GM08714 (cell line): ENCODE results near the gene ZNF639.
A peak's percentile ranks its signal among the peaks of the same experiment; 100 is the strongest.
"Not testable (repeated sequence)": the region's sequence is repeated elsewhere in the genome, so short reads cannot be mapped to it uniquely, and the experiment has no call there.

Experiments
- H3K4me3 ChIP-seq: fragments of 200-500 bp; sonication (Bioruptor generic); 2 replicates; pipeline ENCODE4 v1.5.1; 2014; ENCODE audit warnings: mild to moderate bottlenecking, low read length, inconsistent platforms
- ZNF274 ChIP-seq: IDR thresholded peaks from 2 replicates; pipeline ENCODE4 v1.6.1; 2012; ENCODE audit warnings: mild to moderate bottlenecking, low read depth, low read length

ZNF639 gene

DNA sequence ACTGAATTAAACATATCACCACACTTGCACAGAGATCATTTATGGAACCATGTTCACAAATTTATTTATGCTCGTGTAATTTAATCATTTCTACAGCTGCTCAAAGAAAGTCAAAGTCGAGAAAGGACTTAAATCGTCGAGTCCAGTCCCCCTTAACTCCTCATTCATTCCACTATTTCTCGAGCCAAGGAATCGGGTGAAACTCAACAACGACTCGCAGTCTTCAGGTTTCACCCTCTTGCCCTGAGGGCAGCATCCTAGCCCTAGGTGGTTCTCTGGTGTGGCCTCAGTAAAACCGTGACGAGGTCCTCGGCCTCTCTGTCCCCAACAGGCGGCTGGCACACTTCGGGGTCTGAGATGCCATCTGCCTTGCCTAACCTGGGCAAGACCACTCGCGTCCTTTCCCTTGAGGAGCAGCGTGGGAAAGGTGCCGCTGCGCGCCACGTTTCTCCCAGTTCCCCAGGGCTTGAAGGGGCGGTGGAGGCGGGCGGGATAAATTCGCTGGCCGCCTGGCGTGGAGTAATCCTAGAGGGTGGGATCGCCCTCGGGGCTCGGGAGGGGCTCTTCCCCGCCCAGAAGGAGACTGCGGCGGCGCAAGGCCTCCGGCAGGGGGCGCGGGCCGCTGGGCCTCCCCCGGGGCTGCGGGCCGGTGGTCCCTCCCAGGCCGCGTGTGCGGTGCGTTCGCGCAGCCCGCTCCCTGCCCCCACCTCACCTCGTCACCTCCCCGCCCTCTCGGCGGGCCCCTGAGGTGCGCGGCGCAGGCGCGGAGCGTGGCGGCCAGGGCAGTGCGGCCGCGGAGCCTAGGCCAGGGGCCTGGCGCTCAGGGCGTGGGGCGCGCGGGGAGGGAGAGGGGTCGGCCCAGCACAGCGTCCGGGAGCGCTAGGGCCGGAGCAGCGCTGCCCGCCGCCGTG is at the start of gene ZNF639:
TSS of gene ZNF639 (plus strand) at position 746 of the 911 bp plus-strand sequence. CDS start 5,263 bp downstream, outside the sequence.
- no peak for TF ChIP-seq ZNF274
- peak within 1 kb of the TSS; percentile 78 for H3K4me3 ChIP-seq

DNA sequence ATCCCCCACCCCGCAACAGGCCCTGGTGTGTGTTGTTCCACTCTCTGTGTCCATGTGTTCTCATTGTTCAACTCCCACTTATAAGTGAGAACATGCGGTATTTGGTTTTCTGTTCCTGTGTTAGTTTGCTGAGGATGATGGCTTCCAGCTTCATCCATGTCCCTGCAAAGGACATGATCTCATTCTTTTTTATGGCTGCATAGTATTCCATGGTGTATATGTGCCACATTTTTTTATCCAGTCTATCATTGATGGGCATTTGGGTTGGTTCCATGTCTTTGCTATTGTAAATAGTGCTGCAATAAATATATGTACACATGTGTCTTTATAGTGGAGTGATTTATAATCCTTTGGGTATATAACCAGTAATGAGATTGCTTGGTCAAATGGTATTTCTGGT is 48.4 kb upstream of the ZNF639 start:
- not testable (repeated sequence) for H3K4me3 ChIP-seq

DNA sequence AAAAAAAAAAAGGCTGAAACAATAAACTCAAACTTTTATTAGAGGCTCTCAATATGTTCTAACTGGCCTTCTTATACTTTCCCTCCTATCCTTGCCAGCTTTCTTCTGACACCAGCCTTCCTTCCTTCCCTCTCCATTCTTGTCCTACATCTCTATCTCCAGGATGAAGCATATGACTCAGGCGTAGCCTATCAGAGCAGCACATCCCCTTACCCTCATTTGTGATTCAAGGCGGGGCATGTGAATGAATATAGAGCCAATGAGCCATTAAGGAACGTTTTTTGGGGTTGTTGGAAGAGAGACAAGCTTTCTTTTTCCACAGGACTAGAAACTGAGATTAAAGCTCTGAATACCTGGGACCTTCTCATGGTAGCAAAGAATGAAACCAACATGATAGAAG is 46.8 kb upstream of the ZNF639 start:
- no peak overlapping the region for H3K4me3 ChIP-seq
- TF ChIP-seq ZNF274 = no peak

DNA sequence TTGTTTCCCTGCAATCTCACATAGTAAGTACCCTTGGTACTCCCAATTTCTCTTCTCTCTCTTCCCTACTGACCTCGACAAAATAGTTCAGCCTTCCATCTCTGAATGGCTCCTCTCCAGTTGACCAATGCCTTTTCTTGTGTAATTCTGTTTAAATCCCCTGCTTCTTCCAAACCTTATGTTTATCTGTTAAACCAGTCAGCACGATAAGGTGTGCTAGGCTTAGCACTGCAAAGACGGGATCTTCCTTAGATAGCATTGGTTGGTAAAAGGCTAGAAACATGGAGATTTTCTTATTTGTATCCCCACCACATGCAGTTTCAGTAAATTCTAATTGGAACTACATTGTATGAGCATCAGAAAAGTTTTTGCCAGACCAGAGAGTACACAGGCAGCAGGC is 46.1 kb upstream of the ZNF639 start:
- TF ChIP-seq ZNF274 = no peak
- H3K4me3 ChIP-seq = no peak overlapping the region

DNA sequence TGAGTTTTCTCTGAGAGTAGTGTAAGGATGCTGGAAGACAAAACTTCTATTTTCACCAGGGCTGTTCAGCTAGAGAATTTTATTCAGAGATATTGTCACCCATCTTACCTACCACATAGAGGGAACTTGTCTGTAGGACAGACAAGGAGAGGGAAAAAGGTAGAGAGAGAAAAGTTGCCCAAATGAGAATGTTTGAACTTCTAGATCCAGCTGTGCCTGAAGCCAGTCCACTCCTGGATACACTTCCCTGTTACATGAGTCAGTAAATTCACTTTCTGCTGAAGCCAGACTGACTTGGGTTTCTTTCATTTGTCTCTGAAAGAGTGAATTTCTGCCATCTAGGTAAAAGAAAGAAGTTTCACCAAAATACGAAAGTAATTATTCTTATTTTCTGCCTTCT is 44.7 kb upstream of the ZNF639 start:
- no peak for TF ChIP-seq ZNF274
- H3K4me3 ChIP-seq = no peak overlapping the region

GRCh38 chr3:179278932-179279693 is 43.7 kb upstream of the ZNF639 start:
- no peak overlapping the region for H3K4me3 ChIP-seq
- no peak for TF ChIP-seq ZNF274

DNA sequence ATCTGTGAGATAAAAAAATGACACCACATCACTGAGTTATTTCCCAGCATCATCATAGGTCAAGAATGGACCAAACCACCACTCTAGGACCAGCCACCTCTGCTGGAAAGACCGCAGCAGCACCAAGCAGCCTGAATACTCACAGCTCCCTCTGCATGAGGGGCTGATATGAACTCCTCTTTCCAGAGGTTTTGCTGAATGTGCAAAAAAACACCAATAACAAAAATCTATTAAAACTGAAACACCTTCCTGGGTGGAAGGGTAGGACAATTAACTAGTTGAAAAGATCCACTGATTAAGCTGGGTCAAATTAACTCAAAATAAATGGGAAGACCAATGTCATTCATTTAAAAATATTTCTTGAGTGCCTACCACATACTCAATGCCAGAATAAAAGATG is 43.0 kb upstream of the ZNF639 start:
- no peak overlapping the region for H3K4me3 ChIP-seq

GRCh38 chr3:179281825-179282224 is 41.0 kb upstream of the ZNF639 start:
- no peak for TF ChIP-seq ZNF274
- H3K4me3 ChIP-seq = no peak overlapping the region

More for the DNA sequence above, 43.0 kb upstream of the ZNF639 start:
- no peak for TF ChIP-seq ZNF274

- TF ChIP-seq ZNF274 = no peak
These were observed 36.5 kb upstream of the ZNF639 start for GRCh38 chr3:179286331-179286730.

DNA sequence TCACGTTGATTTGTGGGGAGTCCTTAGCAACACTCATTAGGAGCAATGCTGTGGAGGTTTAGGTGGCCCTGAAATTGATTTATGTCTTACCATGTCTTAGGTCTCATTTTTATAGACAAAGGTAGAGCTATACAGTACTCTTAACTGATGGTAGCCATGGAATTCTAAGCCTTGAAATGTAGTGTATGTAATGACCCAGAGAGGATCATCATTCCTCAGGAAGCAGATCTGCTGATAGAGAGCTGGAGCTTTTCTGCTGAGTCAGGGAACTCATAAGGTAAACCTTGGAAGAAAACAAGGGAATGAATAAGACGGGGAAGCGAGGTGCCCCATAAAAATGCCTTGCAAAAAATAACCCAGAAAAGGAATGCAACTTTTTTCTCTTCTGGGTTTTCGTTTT is 34.0 kb upstream of the ZNF639 start:
- H3K4me3 ChIP-seq = no peak overlapping the region

More at GRCh38 chr3:179286331-179286730, 36.5 kb upstream of the ZNF639 start:
- H3K4me3 ChIP-seq = no peak overlapping the region

DNA sequence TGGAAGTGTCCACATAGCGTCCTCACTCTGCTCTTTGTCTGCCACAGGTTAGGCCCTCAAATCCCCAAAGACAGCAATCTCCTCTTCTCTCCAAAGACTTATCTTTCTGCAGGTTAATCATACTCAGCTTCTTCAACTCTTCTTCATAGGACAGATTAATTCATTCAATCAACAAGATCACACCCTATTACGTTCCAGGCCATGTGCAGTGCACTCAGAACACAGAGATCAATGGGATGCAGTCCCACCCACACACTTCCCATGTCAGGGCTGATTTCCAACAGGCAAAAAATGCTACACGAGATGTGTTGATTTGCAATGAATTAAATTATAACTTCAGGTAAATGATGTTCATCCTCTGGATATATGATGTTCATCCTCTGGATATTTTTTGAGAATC is 33.5 kb upstream of the ZNF639 start:
- H3K4me3 ChIP-seq = no peak overlapping the region

More for the DNA sequence above, 34.0 kb upstream of the ZNF639 start:
- no peak for TF ChIP-seq ZNF274

DNA sequence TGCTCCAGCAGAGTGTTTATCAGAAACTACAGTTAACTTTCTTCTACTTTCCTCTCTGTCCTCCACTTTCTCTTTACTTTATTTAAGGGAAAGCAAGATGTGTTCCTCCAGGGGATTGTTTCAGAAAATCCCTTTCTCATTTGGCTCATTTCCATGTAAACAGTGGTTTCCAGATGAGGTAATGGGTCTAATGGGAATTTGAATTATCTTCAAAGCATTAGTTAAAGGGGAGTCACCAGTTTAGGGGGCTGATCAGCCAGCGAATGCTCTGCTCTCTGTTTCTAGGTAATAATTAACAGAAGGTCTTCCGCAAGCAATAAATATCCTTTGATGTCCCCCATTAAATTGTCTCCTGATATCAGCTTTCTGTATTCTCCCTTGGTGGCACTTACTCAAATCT is 30.4 kb upstream of the ZNF639 start:
- TF ChIP-seq ZNF274 = no peak
- no peak overlapping the region for H3K4me3 ChIP-seq

More for the DNA sequence above, 33.5 kb upstream of the ZNF639 start:
- no peak for TF ChIP-seq ZNF274

DNA sequence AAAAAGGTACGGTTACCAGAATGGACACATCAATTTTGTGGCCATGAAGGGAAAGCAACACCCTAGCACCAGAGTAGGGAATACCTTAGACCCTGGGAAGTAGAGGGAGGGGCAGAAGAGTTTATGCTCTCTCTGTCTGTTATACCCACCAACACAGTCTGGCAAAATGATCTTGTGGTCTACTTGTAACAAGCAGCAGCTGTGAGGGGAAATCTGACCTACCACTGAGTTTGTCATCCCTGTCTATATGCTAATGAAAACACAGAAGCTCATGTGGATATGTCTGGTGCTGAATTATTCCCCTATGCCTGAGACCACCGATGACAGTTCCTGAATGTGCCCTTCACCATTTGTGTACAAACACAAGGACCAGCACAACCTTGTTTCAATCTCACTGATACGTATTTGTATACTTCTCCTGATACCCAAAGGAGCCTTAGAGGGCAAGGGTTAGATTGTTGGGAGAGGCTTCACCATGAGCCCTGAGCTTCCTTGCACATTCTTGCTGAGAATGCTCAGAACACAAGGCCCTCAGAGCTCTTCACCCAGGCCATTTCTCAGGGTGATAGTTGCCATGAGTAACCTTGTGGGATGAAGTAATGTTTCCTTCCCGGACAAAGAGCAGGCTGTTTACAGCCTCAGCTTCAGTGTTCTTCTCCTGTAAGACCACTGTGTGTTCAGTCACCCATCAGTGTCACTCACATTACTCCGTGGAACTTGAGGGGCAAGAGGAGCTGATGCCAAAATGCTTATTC is 24.7 kb upstream of the ZNF639 start:
- no peak for TF ChIP-seq ZNF274

GRCh38 chr3:179299316-179299715 is 23.5 kb upstream of the ZNF639 start:
- TF ChIP-seq ZNF274 = no peak
- no peak overlapping the region for H3K4me3 ChIP-seq

More for the DNA sequence above, 24.7 kb upstream of the ZNF639 start:
- no peak overlapping the region for H3K4me3 ChIP-seq
